B cell (primary cell): ENCODE results near the gene DGCR2. TPM values are rescaled to one million over a fixed set of nuclear protein-coding genes. Genes with fewer than 3 reads are reported as not detected.

Source experiments
- ATAC-seq: fragments of 200-7000 bp; cut with Tn5 transposase; one replicate; pipeline ENCODE4 v1.10.0; 2021; ENCODE audit warnings: low read depth, mild to moderate bottlenecking, moderate number of reproducible peaks, moderate library complexity
- CTCF ChIA-PET: fragments of 350-600 bp; sonication (Branson Sonifier 250); formaldehyde crosslinking; loops from one replicate; lab custom pipeline; 2021; ENCODE audit warnings: antibody characterized with exemption, inconsistent platforms; lab: Charles Lee
- POLR2A ChIA-PET: fragments of 350-600 bp; sonication (Branson Sonifier 250); formaldehyde crosslinking; loops from one replicate; lab custom pipeline; 2021; ENCODE audit warnings: antibody characterized with exemption; lab: Charles Lee
- DNase-seq: peaks from one replicate; pipeline ENCODE4 v3.0.0; 2013
- H2AFZ ChIP-seq: 2 replicates; pipeline ENCODE4 v1.6.1; 2012; ENCODE audit warnings: mild to moderate bottlenecking, low read depth, low read length; ENCODE audit not compliant: insufficient read depth, poor library complexity, severe bottlenecking
- H3K27ac ChIP-seq, 2 donors: 1 replicate in 1 of 2; 2 replicates in 1 of 2; pipeline ENCODE4 v1.5.1; 2012 to 2013; ENCODE audit warnings: low read length in 2 of 2, mild to moderate bottlenecking in 2 of 2, moderate library complexity in 1 of 2
- H3K27me3 ChIP-seq, 4 experiments: fragments of 200-600 bp in 1 of 4; sonication (generic) in 1 of 4; replicated peaks in 1 of 4; 1 replicate in 2 of 4; 2 replicates in 2 of 4; pipeline versions ENCODE4 v1.6.1 to v1.7.0; 2013 to 2016; ENCODE audit warnings: low read length in 3 of 4, mild to moderate bottlenecking in 2 of 4, mixed read lengths in 1 of 4, moderate library complexity in 1 of 4; ENCODE audit not compliant: insufficient read depth in 4 of 4, control insufficient read depth in 3 of 4; ENCODE audit errors: control extremely low read depth in 1 of 4
- H3K36me3 ChIP-seq, 2 experiments: replicated peaks in 1 of 2; 1 replicate in 1 of 2; 2 replicates in 1 of 2; pipeline versions ENCODE4 v1.6.1 to v1.7.1; 2013; ENCODE audit warnings: low read length in 1 of 2; ENCODE audit not compliant: insufficient read depth in 2 of 2, control insufficient read depth in 1 of 2; ENCODE audit errors: control extremely low read depth in 1 of 2, extremely low read depth in 1 of 2
- H3K4me1 ChIP-seq, 2 donors: fragments of 200-600 bp in 1 of 2; sonication (generic) in 1 of 2; 1 replicate in 1 of 2; 2 replicates in 1 of 2; pipeline versions ENCODE4 v1.5.1 to v1.6.1; 2013 to 2017; ENCODE audit warnings: low read length in 2 of 2; ENCODE audit not compliant: control insufficient read depth in 2 of 2, insufficient read depth in 2 of 2
- H3K4me2 ChIP-seq: replicated peaks from 2 replicates; pipeline ENCODE3; 2012; ENCODE audit warnings: mild to moderate bottlenecking, low read depth, low read length; ENCODE audit not compliant: poor library complexity, severe bottlenecking
- H3K4me3 ChIP-seq, 5 experiments: fragments of 200-600 bp in 1 of 5; sonication (generic) in 1 of 5; 1 replicate in 3 of 5; 2 replicates in 2 of 5; pipeline versions ENCODE4 v1.5.1 to v1.7.0; 2011 to 2016; ENCODE audit warnings: low read length in 4 of 5, mild to moderate bottlenecking in 4 of 5, low read depth in 2 of 5, control low read depth in 1 of 5, moderate library complexity in 1 of 5; ENCODE audit not compliant: insufficient read depth in 1 of 5; ENCODE audit errors: control extremely low read depth in 1 of 5, extremely low read depth in 1 of 5
- H3K79me2 ChIP-seq: fragments of 200-600 bp; sonication (generic); one replicate; pipeline ENCODE4 v1.6.0; 2016; ENCODE audit warnings: low read length; ENCODE audit not compliant: control insufficient read depth, insufficient read depth
- H3K9ac ChIP-seq: fragments of 200-600 bp; sonication (generic); 2 replicates; pipeline ENCODE4 v1.6.1; 2017; ENCODE audit warnings: mild to moderate bottlenecking, low read length, moderate library complexity
- H3K9me3 ChIP-seq, 3 donors: one replicate each; pipeline versions ENCODE4 v1.6.1 to v1.7.1; 2013; ENCODE audit warnings: low read length in 2 of 3; ENCODE audit not compliant: control insufficient read depth in 2 of 3, insufficient read depth in 1 of 3; ENCODE audit errors: control extremely low read depth in 1 of 3
- H4K20me1 ChIP-seq: 2 replicates; pipeline ENCODE4 v1.6.0; 2012; ENCODE audit warnings: mild to moderate bottlenecking, low read length; ENCODE audit not compliant: insufficient read depth, control insufficient read depth, poor library complexity, severe bottlenecking
- H3K27ac Mint-ChIP-seq: one replicate; pipeline ENCODE4 v1.8.0; 2021; ENCODE audit warnings: mixed read lengths
- H3K27me3 Mint-ChIP-seq: one replicate; pipeline ENCODE4 v1.8.0; 2021; ENCODE audit warnings: mixed read lengths
- H3K4me1 Mint-ChIP-seq: one replicate; pipeline ENCODE4 v1.8.0; 2021; ENCODE audit warnings: mixed read lengths
- H3K4me3 Mint-ChIP-seq: one replicate; pipeline ENCODE4 v1.8.0; 2021; ENCODE audit warnings: mixed read lengths
- H3K9me3 Mint-ChIP-seq: one replicate; pipeline ENCODE4 v1.8.0; 2022; ENCODE audit warnings: mixed read lengths; ENCODE audit not compliant: insufficient read depth
- CTCF ChIP-seq: fragments of 200-600 bp; IDR thresholded peaks from one replicate; pipeline ENCODE4 v1.8.0; 2022; ENCODE audit warnings: antibody characterized with exemption, mild to moderate bottlenecking
- EZH2 ChIP-seq: IDR thresholded peaks from 2 replicates; pipeline ENCODE4 v1.6.1; 2012; ENCODE audit warnings: borderline replicate concordance, low read depth, mild to moderate bottlenecking, moderate library complexity, low read length; ENCODE audit not compliant: insufficient read depth, poor library complexity, severe bottlenecking
- WGBS: methylation state at CpG from one replicate; pipeline ENCODE4 v1.1.5; 2013; ENCODE audit warnings: missing lambda C conversion rate; ENCODE audit not compliant: insufficient coverage; 5-methylcytosine and 5-hydroxymethylcytosine counted together
- intact Hi-C: fragments of 100-400 bp; cut with micrococcal nuclease; formaldehyde crosslinking; loops from one replicate; pipeline ENCODE4 v1.10.0; 2022
- polyA plus RNA-seq: library from polyadenylated mRNA; depleted of rRNA; stranded (reverse); fragments of >200 nt; gene quantifications from 2 replicates; pipeline ENCODE4 v1.2.3, GENCODE V29; 2012
- total RNA-seq, 2 donors: library from RNA; stranded (reverse); fragments of 120-200 nt in 1 of 2; gene quantifications; 1 replicate in 1 of 2; 2 replicates in 1 of 2; pipeline versions ENCODE4 v1.2.3 to v1.2.4, GENCODE V29; 2013 to 2022

The DGCR2 gene
- total and polyA plus RNA-seq, 2 donors (not counting 1 experiment from before 2014, with no cell fraction given) = 28.8 to 49.5 TPM

DNA sequence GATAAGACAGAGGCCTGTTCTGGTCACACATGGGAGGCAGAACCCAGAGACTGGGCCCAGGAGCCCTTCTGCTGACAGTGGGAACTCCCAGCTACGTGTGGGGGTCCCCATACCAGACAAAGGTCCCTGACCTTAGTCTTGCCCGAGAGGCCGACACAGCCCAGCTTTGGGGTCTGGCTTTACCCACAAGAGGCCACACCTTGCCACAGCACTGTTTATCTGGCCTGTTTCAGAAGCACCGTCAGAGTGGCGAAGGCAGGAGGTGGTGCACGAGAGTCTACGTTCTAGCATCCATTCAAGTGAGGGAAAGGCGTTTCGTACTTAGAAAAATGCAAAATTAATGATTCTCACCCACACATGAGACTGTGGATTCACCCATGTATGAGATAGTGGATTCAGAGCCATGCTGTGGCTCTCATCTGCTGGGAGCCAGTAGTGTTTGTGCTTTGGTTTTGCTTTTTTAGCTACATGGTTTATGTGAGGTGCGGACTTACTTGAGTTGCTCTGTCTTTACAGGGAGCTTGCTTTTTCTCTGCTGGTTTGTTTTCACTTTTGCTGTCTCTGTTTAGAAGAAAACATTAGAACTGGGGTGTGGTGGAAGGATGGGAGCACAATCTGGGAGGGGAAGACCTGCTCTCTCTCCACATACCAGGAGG is 129.5 kb downstream of the DGCR2 start:
- Histone ChIP-seq H3K79me2 (no peaks in the 10 kb centered on the region), H2AFZ (no peak overlapping the region), H3K27me3 (peaks cover 0 to 7% (median 0%) of the 10 kb centered on the region in 4 experiments), H3K4me2 (no peak overlapping the region), H3K9ac (no peak overlapping the region), H3K4me1 (no peaks in the 10 kb centered on the region), H3K4me3 (no peak overlapping the region), H3K36me3 (no peaks in the 10 kb centered on the region), H3K27ac (no peak overlapping the region), H3K9me3 (peaks cover 0 to 5% (median 0%) of the 10 kb centered on the region in 3 donors), H4K20me1 (no peaks in the 10 kb centered on the region)
- CTCF ChIA-PET = no interaction called here
- no peaks in the 10 kb centered on the region for H3K4me1 Mint-ChIP-seq
- H3K27me3 Mint-ChIP-seq = peaks cover 35% of the 10 kb centered on the region
- H3K4me3 Mint-ChIP-seq = no peak overlapping the region
- DNase-seq (no peak), ATAC-seq (no peak)
- intact Hi-C loops = no loop called here
- H3K27ac Mint-ChIP-seq = no peak overlapping the region
- no peak for TF ChIP-seq EZH2
- no peak for TF ChIP-seq CTCF
- POLR2A ChIA-PET = no interaction called here
- no peaks in the 10 kb centered on the region for H3K9me3 Mint-ChIP-seq
- 91% methylated on average over 4 of the region's 10 CpGs for WGBS

DNA sequence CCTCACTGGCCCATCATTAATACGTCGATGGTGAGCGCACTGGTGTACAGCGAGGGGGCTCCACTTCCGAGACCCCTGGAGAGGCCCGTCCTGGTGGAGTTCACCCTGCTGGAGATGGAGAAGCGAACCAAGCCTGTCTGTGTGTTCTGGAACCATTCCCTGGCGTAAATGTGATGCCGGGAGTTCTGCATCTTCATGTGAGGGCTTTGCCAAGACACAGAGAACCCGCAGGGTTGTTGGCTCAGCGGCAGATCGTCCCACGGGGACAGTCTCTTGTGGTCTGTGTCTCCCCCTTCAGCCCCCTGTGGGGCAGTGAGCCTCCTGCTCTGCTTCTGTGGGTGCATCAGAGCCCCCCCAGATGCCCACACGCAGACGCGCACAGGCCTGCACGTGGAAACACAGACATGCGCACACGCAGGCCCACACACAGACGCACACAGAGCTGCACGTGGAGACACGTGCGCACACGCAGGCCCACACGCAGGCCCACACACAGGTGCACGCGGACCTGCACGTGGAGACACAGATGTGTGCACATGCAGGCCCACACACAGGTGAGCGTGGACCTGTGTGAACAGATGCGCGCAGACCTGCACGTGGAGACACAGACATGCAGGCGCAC is 130.3 kb downstream of the DGCR2 start:
- intact Hi-C loops = no loop called here
- no peak for TF ChIP-seq EZH2
- Histone ChIP-seq H3K4me1 (no peaks in the 10 kb centered on the region), H3K4me3 (no peak overlapping the region), H2AFZ (no peak overlapping the region), H3K9me3 (peaks cover 0 to 5% (median 0%) of the 10 kb centered on the region in 3 donors), H3K4me2 (no peak overlapping the region), H4K20me1 (no peaks in the 10 kb centered on the region), H3K9ac (no peak overlapping the region), H3K27me3 (peaks cover 0 to 7% (median 0%) of the 10 kb centered on the region in 4 experiments), H3K79me2 (no peaks in the 10 kb centered on the region), H3K36me3 (no peaks in the 10 kb centered on the region), H3K27ac (no peak overlapping the region)
- peaks cover 31% of the 10 kb centered on the region for H3K27me3 Mint-ChIP-seq
- H3K4me3 Mint-ChIP-seq = no peak overlapping the region
- ChIA-PET CTCF (no interaction called here), POLR2A (no interaction called here)
- 97% methylated on average over 33 of the region's 33 CpGs for WGBS
- H3K9me3 Mint-ChIP-seq = no peaks in the 10 kb centered on the region
- no peak for DNase-seq
- ATAC-seq = no peak
- no peak overlapping the region for H3K27ac Mint-ChIP-seq
- no peaks in the 10 kb centered on the region for H3K4me1 Mint-ChIP-seq
